SK-N-DZ (cell line): Measurements from ENCODE around the gene STON2.
A peak's percentile ranks its signal among the peaks of the same experiment; 100 is the strongest.
"Not testable (repeated sequence)": the region's sequence is repeated elsewhere in the genome, so short reads cannot be mapped to it uniquely, and the experiment has no call there.

Source experiments
- DNase-seq: peaks from one replicate; pipeline ENCODE4 v3.0.0-alpha.2; 2015; ENCODE audit warnings: low spot score

Gene STON2

DNA sequence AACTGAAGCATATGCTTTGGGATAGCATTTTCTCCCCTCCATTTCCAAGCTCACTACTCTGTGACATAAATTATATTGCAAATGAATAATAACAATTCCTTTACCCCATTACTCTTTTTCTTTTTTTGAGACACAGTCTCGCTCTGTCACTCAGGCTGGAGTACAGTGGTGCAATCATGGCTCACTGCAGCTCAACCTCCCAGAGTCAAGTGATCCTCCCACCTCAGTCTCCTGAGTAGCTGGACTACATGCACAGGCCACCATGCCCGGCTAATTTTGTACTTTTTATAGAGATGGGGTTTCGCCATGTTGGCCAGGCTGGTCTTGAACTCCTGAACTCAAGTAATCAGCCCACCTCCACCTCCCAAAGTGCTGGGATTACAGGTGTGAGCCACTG lies 130.1 kb downstream of the STON2 start:
- DNase-seq, result no peak

DNA sequence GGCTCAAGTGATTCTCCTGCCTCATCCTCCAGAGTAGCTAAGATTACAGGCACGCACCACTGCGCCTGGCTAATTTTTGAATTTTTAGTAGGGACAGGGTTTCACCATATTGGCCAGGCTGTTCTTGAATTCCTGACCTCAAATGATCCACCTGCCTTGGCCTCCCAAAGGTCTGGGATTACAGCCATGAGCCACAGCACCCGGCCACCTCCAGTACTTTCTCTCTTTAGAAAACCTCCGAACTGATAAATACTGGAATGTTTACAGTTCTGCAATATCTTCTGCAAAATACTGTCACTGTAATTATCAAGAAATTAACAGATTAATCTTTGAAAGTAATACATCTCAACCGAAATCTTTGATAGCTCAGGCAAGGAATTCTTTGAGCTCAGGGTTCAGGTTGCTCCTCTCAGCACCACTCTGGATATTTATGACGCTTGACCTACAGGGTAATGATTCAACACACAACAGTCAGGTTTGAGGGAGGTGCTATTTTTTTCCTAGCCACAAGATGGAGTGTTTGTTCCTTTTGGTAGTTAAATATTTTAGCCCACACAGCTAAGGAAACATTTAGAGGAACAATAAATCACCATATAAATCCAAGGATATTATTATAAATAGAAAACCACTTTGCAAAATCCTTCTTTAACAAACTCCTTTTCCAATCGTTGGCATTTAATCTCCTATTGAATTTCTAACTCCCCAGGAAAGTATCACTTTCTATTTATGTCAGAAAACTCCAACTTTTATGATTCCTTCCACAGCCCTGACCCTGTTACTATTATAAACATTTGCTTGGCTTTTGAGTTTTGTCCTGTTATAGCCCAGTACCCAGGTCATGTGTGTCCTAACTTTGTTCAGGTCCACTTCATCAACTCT lies 130.8 kb downstream of the STON2 start:
- DNase-seq, result peak; percentile 55

DNA sequence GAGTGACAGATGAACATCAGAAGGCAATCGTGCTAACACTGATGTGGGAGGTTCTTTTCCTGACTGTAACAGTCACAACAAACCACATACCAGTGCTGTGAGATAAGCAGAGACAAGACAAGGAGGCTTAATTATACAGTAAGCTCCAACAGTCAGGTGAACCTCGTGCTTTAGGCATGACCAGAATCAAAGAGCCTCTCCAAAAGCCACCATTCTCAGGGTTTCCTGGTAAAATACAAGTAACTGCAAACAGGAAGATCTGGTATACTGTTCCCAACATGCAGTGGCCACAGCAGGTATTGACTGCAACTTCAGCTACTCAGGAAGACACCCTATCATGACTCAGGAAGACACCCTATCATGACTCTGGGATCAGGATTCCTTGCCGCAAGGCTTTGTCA lies 132.1 kb downstream of the STON2 start:
- no peak for DNase-seq

GRCh38 chr14:81265636-81266169 lies 134.4 kb downstream of the STON2 start:
- no peak for DNase-seq

- no peak for DNase-seq
Observed at GRCh38 chr14:81264671-81265070, 135.5 kb downstream of the STON2 start.

DNA sequence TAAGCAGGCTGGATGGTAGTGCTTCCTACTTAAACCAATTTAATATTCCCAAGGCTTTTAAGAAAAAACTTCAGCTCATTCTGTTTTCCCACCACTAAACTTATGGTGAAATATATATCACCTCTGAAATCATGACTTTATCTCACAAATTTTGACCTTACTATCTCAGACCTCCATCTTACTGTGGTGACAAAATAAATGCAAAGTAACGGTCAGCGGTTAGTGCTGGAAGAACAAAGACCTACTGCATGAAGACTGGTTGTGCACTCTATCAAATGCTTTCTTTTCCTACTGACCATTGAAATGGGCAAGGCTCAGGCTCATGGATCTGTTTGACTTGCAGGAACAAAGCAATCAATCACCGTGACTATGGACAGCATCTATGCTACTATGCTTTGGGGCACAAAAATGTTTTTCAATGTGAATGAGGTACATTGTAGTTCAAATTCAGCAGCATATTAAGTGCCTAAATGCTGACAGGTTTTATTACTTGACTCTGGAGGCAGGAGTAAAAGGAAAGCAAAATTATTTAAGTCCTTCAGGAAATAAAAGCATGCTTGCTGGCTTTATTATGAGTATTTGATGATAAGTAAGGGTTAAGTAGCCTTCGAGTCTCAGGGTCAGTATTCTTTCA lies 136.2 kb downstream of the STON2 start:
- no peak for DNase-seq

DNA sequence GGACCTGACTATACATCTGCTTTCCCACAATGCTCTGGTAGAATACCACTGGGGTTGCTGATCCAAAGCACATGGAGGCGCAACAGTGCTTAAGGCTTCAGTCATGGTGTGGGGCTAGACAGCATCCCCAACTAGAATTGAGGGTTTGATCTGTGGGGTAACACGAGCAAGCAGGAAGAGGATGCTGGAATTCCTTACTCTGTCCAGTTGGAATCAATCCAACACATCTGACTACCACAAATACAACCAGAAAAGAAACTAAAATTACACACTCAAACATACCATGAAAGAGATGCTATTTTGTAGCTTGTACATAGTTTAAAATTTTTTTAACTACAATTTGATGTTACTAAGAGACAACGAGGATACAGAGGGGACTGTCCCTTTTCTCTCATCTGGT lies 138.9 kb downstream of the STON2 start:
- no peak for DNase-seq

GRCh38 chr14:81260732-81261131 lies 139.4 kb downstream of the STON2 start:
- DNase-seq, result no peak

DNA sequence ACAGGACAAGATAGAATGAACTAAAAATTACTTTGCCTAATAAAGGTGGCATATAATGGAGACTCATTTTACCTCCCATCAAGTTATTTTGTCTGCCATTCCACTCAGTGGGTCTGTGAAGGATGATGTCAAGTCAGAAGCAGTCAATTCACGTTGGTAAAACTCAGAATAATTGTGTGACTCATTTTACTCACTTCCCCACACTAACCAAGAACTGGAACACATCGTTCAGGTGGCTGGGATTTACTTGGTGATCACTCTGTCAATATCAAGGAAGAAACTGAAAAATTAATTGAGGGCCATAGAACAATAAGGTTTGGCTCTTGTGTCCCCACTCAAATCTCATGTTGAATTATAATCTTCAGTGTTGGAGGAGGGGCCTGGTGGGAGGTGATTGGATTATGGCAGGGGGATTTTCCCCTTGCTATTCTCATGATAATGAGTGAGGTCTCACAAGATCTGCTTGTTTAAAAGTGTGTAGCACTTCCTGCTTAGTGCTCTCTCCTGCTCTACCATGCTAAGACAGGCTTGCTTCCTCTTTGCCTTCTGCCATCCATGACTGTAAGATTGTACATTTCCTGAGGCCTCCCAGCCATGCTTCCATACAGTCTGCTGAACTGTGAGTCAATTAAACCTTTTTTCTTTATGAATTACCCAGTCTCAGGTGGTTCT lies 143.7 kb downstream of the STON2 start:
- no peak for DNase-seq

DNA sequence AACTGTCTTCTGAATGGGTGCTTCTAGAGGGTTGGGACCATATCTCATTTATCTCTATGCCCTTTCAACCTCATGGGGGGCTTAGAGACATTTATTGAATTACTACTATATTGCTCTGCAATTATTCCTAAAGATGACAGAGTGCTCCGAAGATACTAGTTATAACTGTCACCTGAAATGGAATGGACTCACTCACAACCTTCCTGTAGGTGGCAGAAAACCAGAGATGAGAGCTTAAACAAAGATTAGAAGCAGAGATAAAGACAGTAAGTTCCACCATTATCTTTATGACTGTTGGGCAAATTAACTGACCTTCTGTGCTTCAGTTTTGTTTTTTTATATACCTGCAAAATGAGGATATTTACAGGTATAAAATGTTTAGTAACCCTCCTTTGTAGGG lies 147.8 kb downstream of the STON2 start:
- peak; percentile 42 for DNase-seq

DNA sequence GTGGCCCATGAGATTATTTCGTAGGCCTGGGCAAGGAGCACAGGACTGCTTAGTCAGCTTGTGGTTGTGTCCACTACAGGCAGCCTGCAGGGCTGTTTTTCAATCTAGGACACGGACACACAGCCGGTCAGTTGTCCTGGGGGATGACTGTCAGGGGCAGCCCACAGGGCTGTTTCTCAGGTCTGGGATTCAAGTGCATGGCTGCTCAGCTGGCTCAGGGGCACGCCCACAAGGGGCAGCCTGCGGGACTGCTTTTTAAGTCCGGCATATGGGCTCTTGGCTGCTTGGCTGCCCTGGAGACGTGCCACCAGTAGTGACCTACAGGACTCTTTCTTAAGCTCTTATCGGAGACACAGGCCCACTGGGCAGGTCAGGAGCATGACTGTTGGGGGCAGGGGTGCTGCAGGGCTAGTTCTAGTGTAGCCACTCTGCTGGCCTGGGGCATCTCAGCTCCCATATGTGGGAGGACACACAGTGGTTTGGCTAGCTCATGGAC lies 152.8 kb downstream of the STON2 start:
- DNase-seq, result no peak

GRCh38 chr14:81246461-81247270 lies 153.5 kb downstream of the STON2 start:
- peak; percentile 36 for DNase-seq

GRCh38 chr14:81245771-81246170 lies 154.4 kb downstream of the STON2 start:
- no peak for DNase-seq

DNA sequence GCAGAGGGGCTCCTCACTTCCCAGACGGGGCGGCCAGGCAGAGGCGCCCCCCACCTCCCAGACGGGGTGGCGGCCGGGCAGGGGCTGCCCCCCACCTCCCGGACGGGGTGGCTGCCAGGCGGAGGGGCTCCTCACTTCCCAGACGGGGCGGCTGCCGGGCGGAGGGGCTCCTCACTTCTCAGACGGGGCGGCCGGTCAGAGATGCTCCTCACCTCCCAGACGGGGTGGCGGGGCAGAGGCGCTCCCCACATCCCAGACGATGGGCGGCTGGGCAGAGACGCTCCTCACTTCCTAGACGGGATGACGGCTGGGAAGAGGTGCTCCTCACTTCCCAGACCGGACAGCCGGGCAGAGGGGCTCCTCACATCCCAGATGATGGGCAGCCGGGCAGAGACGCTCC lies 155.7 kb downstream of the STON2 start:
- not testable (repeated sequence) for DNase-seq

- DNase-seq, result no peak
Observed at GRCh38 chr14:81243499-81243898, 156.6 kb downstream of the STON2 start.

- not testable (repeated sequence) for DNase-seq
Observed at GRCh38 chr14:81236849-81237248, 163.3 kb downstream of the STON2 start.

GRCh38 chr14:81236138-81236537 lies 164.0 kb downstream of the STON2 start:
- no peak for DNase-seq

GRCh38 chr14:81235096-81235495 lies 165.0 kb downstream of the STON2 start:
- no peak for DNase-seq

- DNase-seq, result no peak
Observed at GRCh38 chr14:81234278-81234677, 165.8 kb downstream of the STON2 start.

DNA sequence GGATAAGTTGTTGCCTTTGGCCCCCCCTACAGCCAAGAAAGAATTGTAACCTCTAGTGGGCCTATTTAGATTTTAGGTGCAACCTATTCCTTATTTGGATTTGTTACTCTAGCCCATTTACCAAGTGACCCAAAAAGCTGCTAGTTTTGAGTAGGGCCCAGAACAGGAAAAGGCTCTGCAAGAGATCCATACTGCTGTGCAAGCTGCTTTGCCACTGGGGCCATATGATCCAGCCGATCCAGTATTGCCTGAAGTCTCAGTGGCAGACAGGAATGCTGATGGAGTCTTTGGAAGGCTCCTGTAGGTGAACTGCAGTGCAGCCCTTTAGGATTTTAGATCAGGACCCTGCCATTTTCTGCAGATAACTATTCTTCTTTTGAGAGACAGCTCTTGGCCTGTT lies 166.5 kb downstream of the STON2 start:
- DNase-seq, result no peak

DNA sequence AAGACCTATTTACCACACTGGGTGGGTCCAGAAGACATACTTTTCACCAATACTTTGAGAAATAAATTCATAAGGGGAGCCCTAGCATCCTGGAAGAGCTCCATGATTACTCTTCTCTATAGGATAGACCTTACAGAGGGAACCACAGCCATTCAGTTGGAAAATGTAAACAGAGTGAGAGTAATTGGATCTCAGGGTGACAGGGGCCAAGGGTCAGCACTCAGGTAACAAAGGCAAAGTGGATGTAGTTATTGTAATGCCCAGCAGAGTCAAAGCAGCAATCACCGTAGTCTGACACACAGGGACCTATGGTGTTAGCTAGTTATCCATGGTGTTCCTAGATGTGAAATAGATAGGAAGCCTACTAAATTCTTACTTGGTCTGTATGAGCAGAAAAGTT lies 168.6 kb downstream of the STON2 start:
- no peak for DNase-seq
